IPS-18a (cell line): ENCODE data around the gene UMODL1.

Experiments used
- H3K27ac ChIP-seq: one replicate; pipeline ENCODE4 v1.5.1; 2013; ENCODE audit warnings: low read length
- H3K27me3 ChIP-seq: one replicate; pipeline ENCODE4 v1.6.1; 2013; ENCODE audit warnings: mild to moderate bottlenecking, low read length; ENCODE audit not compliant: control insufficient read depth, insufficient read depth
- H3K36me3 ChIP-seq: one replicate; pipeline ENCODE4 v1.6.1; 2013; ENCODE audit warnings: low read depth, low read length; ENCODE audit not compliant: control insufficient read depth
- H3K4me1 ChIP-seq: one replicate; pipeline ENCODE4 v1.6.1; 2013; ENCODE audit warnings: low read depth, low read length; ENCODE audit not compliant: control insufficient read depth
- H3K4me3 ChIP-seq: one replicate; pipeline ENCODE4 v1.5.1; 2013; ENCODE audit warnings: low read length
- H3K9ac ChIP-seq: one replicate; pipeline ENCODE4 v1.6.1; 2013; ENCODE audit warnings: mild to moderate bottlenecking, low read length, moderate library complexity
- H3K9me3 ChIP-seq: one replicate; pipeline ENCODE4 v1.6.1; 2013; ENCODE audit warnings: low read depth, low read length; ENCODE audit not compliant: control insufficient read depth

UMODL1 gene

GRCh38 chr21:42107177-42107880 lies 36.2 kb downstream of the UMODL1 start:
- Histone ChIP-seq H3K9ac (no peak overlapping the region), H3K9me3 (no peaks in the 10 kb centered on the region), H3K36me3 (no peaks in the 10 kb centered on the region), H3K27ac (no peak overlapping the region), H3K4me3 (no peak overlapping the region), H3K27me3 (no peaks in the 10 kb centered on the region), H3K4me1 (no peaks in the 10 kb centered on the region)

- H3K36me3 ChIP-seq, result no peaks in the 10 kb centered on the region
- H3K9ac ChIP-seq, result no peak overlapping the region
- no peak overlapping the region for H3K27ac ChIP-seq
- H3K4me3 ChIP-seq, result no peak overlapping the region
- H3K4me1 ChIP-seq, result no peaks in the 10 kb centered on the region
- H3K9me3 ChIP-seq, result no peaks in the 10 kb centered on the region
- H3K27me3 ChIP-seq, result no peaks in the 10 kb centered on the region
These were observed 36.9 kb downstream of the UMODL1 start for GRCh38 chr21:42107881-42108553.

GRCh38 chr21:42108554-42109340 lies 37.6 kb downstream of the UMODL1 start:
- Histone ChIP-seq H3K4me3 (no peak overlapping the region), H3K9ac (no peak overlapping the region), H3K4me1 (no peaks in the 10 kb centered on the region), H3K9me3 (no peaks in the 10 kb centered on the region), H3K27ac (no peak overlapping the region), H3K27me3 (no peaks in the 10 kb centered on the region), H3K36me3 (no peaks in the 10 kb centered on the region)

GRCh38 chr21:42109473-42109872 lies 38.4 kb downstream of the UMODL1 start:
- Histone ChIP-seq H3K4me3 (no peak overlapping the region), H3K27me3 (no peaks in the 10 kb centered on the region), H3K9ac (no peak overlapping the region), H3K9me3 (no peaks in the 10 kb centered on the region), H3K4me1 (no peaks in the 10 kb centered on the region), H3K27ac (no peak overlapping the region), H3K36me3 (no peaks in the 10 kb centered on the region)

GRCh38 chr21:42109873-42110525 lies 38.9 kb downstream of the UMODL1 start:
- H3K4me3 ChIP-seq, result no peak overlapping the region
- no peaks in the 10 kb centered on the region for H3K36me3 ChIP-seq
- H3K4me1 ChIP-seq, result no peaks in the 10 kb centered on the region
- H3K9me3 ChIP-seq, result no peaks in the 10 kb centered on the region
- H3K9ac ChIP-seq, result no peak overlapping the region
- no peaks in the 10 kb centered on the region for H3K27me3 ChIP-seq
- H3K27ac ChIP-seq, result no peak overlapping the region

- Histone ChIP-seq H3K9me3 (no peaks in the 10 kb centered on the region), H3K4me3 (no peak overlapping the region), H3K9ac (no peak overlapping the region), H3K27ac (no peak overlapping the region), H3K27me3 (no peaks in the 10 kb centered on the region), H3K36me3 (no peaks in the 10 kb centered on the region), H3K4me1 (no peaks in the 10 kb centered on the region)
These were observed 39.8 kb downstream of the UMODL1 start for GRCh38 chr21:42110691-42111469.

GRCh38 chr21:42111470-42111743 lies 40.3 kb downstream of the UMODL1 start:
- Histone ChIP-seq H3K27me3 (no peaks in the 10 kb centered on the region), H3K4me3 (no peak overlapping the region), H3K9ac (no peak overlapping the region), H3K27ac (no peak overlapping the region), H3K4me1 (no peaks in the 10 kb centered on the region), H3K9me3 (no peaks in the 10 kb centered on the region), H3K36me3 (no peaks in the 10 kb centered on the region)

GRCh38 chr21:42111811-42112210 lies 40.7 kb downstream of the UMODL1 start:
- Histone ChIP-seq H3K27ac (no peak overlapping the region), H3K27me3 (no peaks in the 10 kb centered on the region), H3K4me3 (no peak overlapping the region), H3K4me1 (no peaks in the 10 kb centered on the region), H3K36me3 (no peaks in the 10 kb centered on the region), H3K9me3 (no peaks in the 10 kb centered on the region), H3K9ac (no peak overlapping the region)

- Histone ChIP-seq H3K36me3 (no peaks in the 10 kb centered on the region), H3K27me3 (no peaks in the 10 kb centered on the region)
These were observed 41.1 kb downstream of the UMODL1 start for GRCh38 chr21:42112238-42112637.

GRCh38 chr21:42112857-42113256 lies 41.7 kb downstream of the UMODL1 start:
- H3K9ac ChIP-seq, result no peak overlapping the region
- no peak overlapping the region for H3K27ac ChIP-seq
- H3K4me3 ChIP-seq, result no peak overlapping the region
- H3K9me3 ChIP-seq, result no peaks in the 10 kb centered on the region
- H3K4me1 ChIP-seq, result no peaks in the 10 kb centered on the region
- H3K27me3 ChIP-seq, result peaks cover 2% of the 10 kb centered on the region
- no peaks in the 10 kb centered on the region for H3K36me3 ChIP-seq

More at GRCh38 chr21:42112238-42112637, 41.1 kb downstream of the UMODL1 start:
- H3K9ac ChIP-seq, result no peak overlapping the region
- H3K27ac ChIP-seq, result no peak overlapping the region
- no peak overlapping the region for H3K4me3 ChIP-seq
- H3K4me1 ChIP-seq, result no peaks in the 10 kb centered on the region
- no peaks in the 10 kb centered on the region for H3K9me3 ChIP-seq

- Histone ChIP-seq H3K9me3 (no peaks in the 10 kb centered on the region), H3K9ac (no peak overlapping the region), H3K4me1 (no peaks in the 10 kb centered on the region), H3K27ac (no peak overlapping the region), H3K27me3 (peaks cover 6% of the 10 kb centered on the region), H3K4me3 (no peak overlapping the region), H3K36me3 (no peaks in the 10 kb centered on the region)
These were observed 42.9 kb downstream of the UMODL1 start for GRCh38 chr21:42113926-42114409.
